ENCODE results near the gene ZFPM1. TPM values are rescaled to one million over a fixed set of nuclear protein-coding genes. Genes with fewer than 3 reads are reported as not detected.

The ZFPM1 gene
- total and polyA plus RNA-seq, 2 of the 8 experiments (the other 6 are each of a cell fraction or from before 2014, with no cell fraction given), result 0.74 to 4.8 TPM

- FAIRE-seq, result no peak
- Histone ChIP-seq H3K23ac (ENCODE audit: insufficient read length) (no peak overlapping the region), H4K91ac (replicated peaks; ENCODE audit: insufficient read length, low read length) (no peak overlapping the region), H3K4me2 (ENCODE audit: insufficient read depth in 1 of 2, low read depth in 2 of 2, low read length in 2 of 2) (no peak overlapping the region), H3K4me3 (ENCODE audit: extremely low read depth in 1 of 4, insufficient read depth in 2 of 4, low read depth in 3 of 4, low read length in 4 of 4) (no peak overlapping the region), H3K56ac (replicated peaks; ENCODE audit: insufficient read length, low read depth, low read length) (no peak overlapping the region), H3K79me1 (ENCODE audit: low read depth, low read length) (no peaks in the 10 kb centered on the region), H3K9ac (replicated peaks in 1 of 4; ENCODE audit: extremely low read depth in 1 of 4, low read depth in 3 of 4, low read length in 3 of 4) (no peak overlapping the region), H2AK5ac (ENCODE audit: low read depth, low read length) (no peak overlapping the region), H2BK120ac (replicated peaks; ENCODE audit: low read depth, low read length) (no peak overlapping the region), H2BK5ac (ENCODE audit: low read depth, low read length) (no peak overlapping the region), H3K9me3 (ENCODE audit: insufficient read depth in 2 of 2, low read depth in 1 of 2, low read length in 1 of 2) (no peaks in the 10 kb centered on the region), H4K5ac (ENCODE audit: insufficient read length, low read depth, low read length) (no peak overlapping the region), H3K27me3 (replicated peaks in 1 of 4; ENCODE audit: control insufficient read depth in 3 of 4, extremely low read depth in 1 of 4, insufficient read depth in 3 of 4, low read length in 3 of 4) (no peaks in the 10 kb centered on the region), H2BK12ac (ENCODE audit: low read depth, low read length) (no peak overlapping the region), H4K20me1 (replicated peaks in 1 of 2; ENCODE audit: control insufficient read depth in 1 of 2, insufficient read depth in 2 of 2, low read length in 2 of 2) (peaks cover 1 to 6% of the 10 kb centered on the region in 2 experiments), H4K8ac (ENCODE audit: extremely low read depth, insufficient read depth, low read length) (no peak overlapping the region), H3K79me2 (ENCODE audit: control insufficient read depth in 1 of 2, insufficient read depth in 2 of 2, low read length in 2 of 2) (no peaks in the 10 kb centered on the region), H3K4ac (replicated peaks; ENCODE audit: insufficient read length, low read depth, low read length) (no peak overlapping the region), H3K27ac (ENCODE audit: low read depth, low read length) (no peak overlapping the region), H3K4me1 (replicated peaks in 1 of 4; ENCODE audit: control insufficient read depth in 3 of 4, insufficient read depth in 4 of 4, low read length in 3 of 4) (peaks cover 0 to 2% (median 0%) of the 10 kb centered on the region in 4 experiments; a peak in 3 of 7 replicates), H3K36me3 (ENCODE audit: control insufficient read depth in 2 of 4, insufficient read depth in 4 of 4, low read length in 3 of 4) (no peaks in the 10 kb centered on the region), H2BK20ac (ENCODE audit: low read length) (no peak overlapping the region), H2BK15ac (ENCODE audit: low read length) (no peak overlapping the region), H3K23me2 (ENCODE audit: low read depth, low read length) (peaks cover 35% of the 10 kb centered on the region; the same call in 1 of the 2 replicates), H2AFZ (ENCODE audit: low read length) (no peak overlapping the region), H3K18ac (ENCODE audit: extremely low read depth, low read length) (no peak overlapping the region), H3K14ac (ENCODE audit: insufficient read length) (no peak overlapping the region)
- ChIA-PET POLR2A (ENCODE audit: partially characterized antibody) (no interaction called here), CTCF (ENCODE audit: partially characterized antibody) (no interaction called here)
- DNase-seq (ENCODE audit: low read depth in 1 of 2, low spot score in 2 of 2), result no peak
- 66 to 100% methylated on average over 1 to 3 of the region's 3 CpGs for WGBS, 2 experiments (ENCODE audit: extremely low coverage in 1 of 2, insufficient coverage in 1 of 2, insufficient read length in 1 of 2, insufficient replicate concordance in 2 of 2, low coverage in 1 of 2, low lambda C conversion rate in 2 of 2, missing lambda C conversion rate in 1 of 2)
- TF ChIP-seq TCF12 (IDR thresholded peaks at IDR 0.05; ENCODE audit: low read depth, low read length), result no peak
- TF ChIP-seq, protein P1, sequence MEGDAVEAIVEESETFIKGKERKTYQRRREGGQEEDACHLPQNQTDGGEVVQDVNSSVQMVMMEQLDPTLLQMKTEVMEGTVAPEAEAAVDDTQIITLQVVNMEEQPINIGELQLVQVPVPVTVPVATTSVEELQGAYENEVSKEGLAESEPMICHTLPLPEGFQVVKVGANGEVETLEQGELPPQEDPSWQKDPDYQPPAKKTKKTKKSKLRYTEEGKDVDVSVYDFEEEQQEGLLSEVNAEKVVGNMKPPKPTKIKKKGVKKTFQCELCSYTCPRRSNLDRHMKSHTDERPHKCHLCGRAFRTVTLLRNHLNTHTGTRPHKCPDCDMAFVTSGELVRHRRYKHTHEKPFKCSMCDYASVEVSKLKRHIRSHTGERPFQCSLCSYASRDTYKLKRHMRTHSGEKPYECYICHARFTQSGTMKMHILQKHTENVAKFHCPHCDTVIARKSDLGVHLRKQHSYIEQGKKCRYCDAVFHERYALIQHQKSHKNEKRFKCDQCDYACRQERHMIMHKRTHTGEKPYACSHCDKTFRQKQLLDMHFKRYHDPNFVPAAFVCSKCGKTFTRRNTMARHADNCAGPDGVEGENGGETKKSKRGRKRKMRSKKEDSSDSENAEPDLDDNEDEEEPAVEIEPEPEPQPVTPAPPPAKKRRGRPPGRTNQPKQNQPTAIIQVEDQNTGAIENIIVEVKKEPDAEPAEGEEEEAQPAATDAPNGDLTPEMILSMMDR (IDR thresholded peaks at IDR 0.05; ENCODE audit: control extremely low read depth in 1 of 3, insufficient read depth in 1 of 3, low read depth in 1 of 3, low read length in 3 of 3), result no peak
- no peak for TF ChIP-seq RFX5 (IDR thresholded peaks at IDR 0.05; ENCODE audit: borderline replicate concordance, low read depth, low read length)
- TF ChIP-seq, protein P2, sequence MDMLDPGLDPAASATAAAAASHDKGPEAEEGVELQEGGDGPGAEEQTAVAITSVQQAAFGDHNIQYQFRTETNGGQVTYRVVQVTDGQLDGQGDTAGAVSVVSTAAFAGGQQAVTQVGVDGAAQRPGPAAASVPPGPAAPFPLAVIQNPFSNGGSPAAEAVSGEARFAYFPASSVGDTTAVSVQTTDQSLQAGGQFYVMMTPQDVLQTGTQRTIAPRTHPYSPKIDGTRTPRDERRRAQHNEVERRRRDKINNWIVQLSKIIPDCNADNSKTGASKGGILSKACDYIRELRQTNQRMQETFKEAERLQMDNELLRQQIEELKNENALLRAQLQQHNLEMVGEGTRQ (IDR thresholded peaks at IDR 0.05; ENCODE audit: low read length), result no peak
- TF ChIP-seq CREB1 (IDR thresholded peaks at IDR 0.05), result no peak
- TF ChIP-seq BACH1 (IDR thresholded peaks at IDR 0.05; ENCODE audit: low read length), result no peak
- TF ChIP-seq RNF2 (IDR thresholded peaks at IDR 0.05; ENCODE audit: borderline replicate concordance, low read depth, low read length, missing control alignments, poor library complexity, severe bottlenecking), result no peak
- TF ChIP-seq POLR2A (IDR thresholded peaks at IDR 0.05; ENCODE audit: control extremely low read depth in 1 of 2, low read depth in 2 of 2, low read length in 2 of 2), result no peak
- TF ChIP-seq HDAC2 (IDR thresholded peaks at IDR 0.05; ENCODE audit: borderline replicate concordance in 1 of 2, low read depth in 2 of 2, low read length in 2 of 2), result no peak
Observed at GRCh38 chr16:88519938-88520653, 67.0 kb downstream of the ZFPM1 start.
